OCI-LY7 (cell line): ENCODE results near the gene LGI4.

Experiments used
- EZH2phosphoT487 ChIP-seq: fragments of 200-600 bp; sonication (generic); IDR thresholded peaks from 2 replicates; pipeline ENCODE4 v1.6.1; 2018; ENCODE audit warnings: low read depth, borderline replicate concordance, mild to moderate bottlenecking, mixed run types, antibody characterized with exemption, low read length, moderate library complexity, mixed read lengths
- TF ChIP-seq, protein P1 (sequence below): fragments of 200-600 bp; sonication (generic); conservative IDR thresholded peaks from 2 replicates; pipeline ENCODE4 v1.5.1; 2014; ENCODE audit warnings: mild to moderate bottlenecking, antibody characterized with exemption, low read length, moderate library complexity, mixed read lengths

DNA sequence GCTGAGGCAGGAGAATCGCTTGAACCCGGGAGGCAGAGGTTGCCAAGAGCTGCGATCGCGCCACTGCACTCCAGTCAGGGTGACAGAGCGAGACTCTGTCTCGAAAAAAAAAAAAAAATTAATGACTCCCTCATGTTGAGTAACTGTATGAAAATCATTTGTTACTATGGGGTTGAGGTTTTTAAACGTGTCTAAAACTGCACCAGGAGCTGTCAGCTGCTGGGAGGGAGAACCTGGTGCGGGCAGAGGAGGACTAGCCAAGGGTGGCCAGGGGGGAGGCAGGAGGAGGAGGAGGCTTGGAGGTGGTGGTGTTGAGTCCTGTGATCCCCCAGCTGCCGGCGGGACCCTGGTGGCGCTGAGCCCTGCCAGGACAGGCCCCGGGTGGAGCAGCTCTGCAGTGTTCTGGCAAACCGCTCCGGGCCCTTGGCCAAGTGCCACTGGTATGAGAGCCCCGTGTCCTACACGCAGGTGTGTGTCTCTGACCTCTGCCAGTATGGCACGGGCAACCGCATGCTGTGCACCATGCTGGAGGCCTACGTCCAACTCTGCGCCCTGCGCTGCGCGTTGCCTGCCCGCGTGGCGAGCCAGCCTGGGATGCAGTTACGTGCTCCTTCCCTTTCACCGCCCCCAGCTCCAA, 36.3 kb downstream of the LGI4 start:
- TF ChIP-seq, protein P1, sequence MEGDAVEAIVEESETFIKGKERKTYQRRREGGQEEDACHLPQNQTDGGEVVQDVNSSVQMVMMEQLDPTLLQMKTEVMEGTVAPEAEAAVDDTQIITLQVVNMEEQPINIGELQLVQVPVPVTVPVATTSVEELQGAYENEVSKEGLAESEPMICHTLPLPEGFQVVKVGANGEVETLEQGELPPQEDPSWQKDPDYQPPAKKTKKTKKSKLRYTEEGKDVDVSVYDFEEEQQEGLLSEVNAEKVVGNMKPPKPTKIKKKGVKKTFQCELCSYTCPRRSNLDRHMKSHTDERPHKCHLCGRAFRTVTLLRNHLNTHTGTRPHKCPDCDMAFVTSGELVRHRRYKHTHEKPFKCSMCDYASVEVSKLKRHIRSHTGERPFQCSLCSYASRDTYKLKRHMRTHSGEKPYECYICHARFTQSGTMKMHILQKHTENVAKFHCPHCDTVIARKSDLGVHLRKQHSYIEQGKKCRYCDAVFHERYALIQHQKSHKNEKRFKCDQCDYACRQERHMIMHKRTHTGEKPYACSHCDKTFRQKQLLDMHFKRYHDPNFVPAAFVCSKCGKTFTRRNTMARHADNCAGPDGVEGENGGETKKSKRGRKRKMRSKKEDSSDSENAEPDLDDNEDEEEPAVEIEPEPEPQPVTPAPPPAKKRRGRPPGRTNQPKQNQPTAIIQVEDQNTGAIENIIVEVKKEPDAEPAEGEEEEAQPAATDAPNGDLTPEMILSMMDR: no peak
- no peak for TF ChIP-seq EZH2phosphoT487
